ENCODE measurements around the gene RGS14.
A peak's percentile ranks its signal among the peaks of the same experiment; 100 is the strongest.

Gene RGS14

DNA sequence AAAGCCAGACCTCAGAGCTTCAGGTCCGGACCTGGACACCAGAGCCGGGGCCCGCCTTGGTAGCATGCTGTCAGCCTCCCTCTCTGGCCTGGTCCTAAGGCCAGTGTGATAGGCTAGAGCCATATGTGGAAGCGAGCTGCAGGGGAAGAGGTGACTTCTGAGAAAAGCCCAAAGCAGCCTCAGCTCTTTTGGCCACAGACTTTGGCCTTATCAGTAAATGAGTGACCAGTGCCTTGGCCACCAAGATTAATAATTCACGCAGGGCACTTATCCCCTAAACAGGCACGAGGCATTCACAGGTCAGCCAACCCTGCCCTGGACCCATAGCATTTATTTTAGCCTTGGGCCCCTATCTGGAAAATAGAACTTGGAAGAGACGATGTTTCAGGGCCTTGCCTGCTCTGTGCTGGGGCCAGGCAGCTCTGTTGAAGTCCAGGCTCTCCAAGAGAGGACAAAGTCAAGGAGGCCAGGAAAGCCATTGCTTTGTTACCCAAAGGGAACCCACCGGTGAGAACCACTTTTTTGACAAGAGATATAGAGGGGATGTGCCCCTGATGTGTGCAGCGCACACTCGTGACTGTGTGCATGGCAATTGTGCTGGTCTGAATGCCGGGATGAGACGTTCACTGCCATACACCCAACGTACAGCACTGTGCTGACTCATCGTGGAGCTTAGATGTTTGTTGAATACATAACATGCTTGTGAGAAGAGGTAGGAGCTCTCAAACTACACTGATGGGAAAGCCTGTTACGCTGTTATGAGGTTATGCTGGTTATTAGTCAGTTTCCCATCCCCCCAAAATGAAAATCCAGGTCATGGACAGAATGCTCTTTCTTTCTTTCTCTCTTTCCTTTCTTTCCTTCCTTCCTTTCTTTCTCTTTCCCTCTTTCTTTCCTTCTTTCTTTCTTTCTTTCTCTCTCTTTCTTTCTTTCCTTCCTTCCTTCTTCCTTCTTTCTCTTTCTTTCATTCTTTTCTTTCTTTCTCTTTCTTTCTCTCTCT, 21.5 kb downstream of the RGS14 start:
- Histone ChIP-seq H3K9ac (ENCODE audit: low read depth, low read length, poor library complexity, severe bottlenecking) (no peak overlapping the region), H3K36me3 (ENCODE audit: insufficient read depth, low read length) (no peaks in the 10 kb centered on the region), H3K9me3 (ENCODE audit: insufficient read depth, low read depth, low read length) (no peaks in the 10 kb centered on the region), H3K9me2 (replicated peaks; ENCODE audit: low read depth, low read length) (no peaks in the 10 kb centered on the region), H3K4me3 (ENCODE audit: low read length, poor library complexity, severe bottlenecking) (no peak overlapping the region), H4K20me1 (ENCODE audit: insufficient read depth, low read length, poor library complexity, severe bottlenecking) (no peaks in the 10 kb centered on the region), H3K27me3 (ENCODE audit: insufficient read depth, low read length, poor library complexity, severe bottlenecking) (no peaks in the 10 kb centered on the region), H3F3A (ENCODE audit: low read depth) (no peaks in the 10 kb centered on the region), H3K79me2 (ENCODE audit: insufficient read depth, low read length) (no peaks in the 10 kb centered on the region), H3K4me1 (ENCODE audit: insufficient read depth, low read length, poor library complexity, severe bottlenecking) (no peaks in the 10 kb centered on the region), H2AFZ (ENCODE audit: low read length) (no peak overlapping the region; the same call in 1 of the 2 replicates), H3K4me2 (ENCODE audit: low read depth, low read length, poor library complexity, severe bottlenecking) (no peak overlapping the region)
- no peak for TF ChIP-seq EZH2phosphoT487 (IDR thresholded peaks at IDR 0.05; ENCODE audit: borderline replicate concordance)
- TF ChIP-seq, protein P1, sequence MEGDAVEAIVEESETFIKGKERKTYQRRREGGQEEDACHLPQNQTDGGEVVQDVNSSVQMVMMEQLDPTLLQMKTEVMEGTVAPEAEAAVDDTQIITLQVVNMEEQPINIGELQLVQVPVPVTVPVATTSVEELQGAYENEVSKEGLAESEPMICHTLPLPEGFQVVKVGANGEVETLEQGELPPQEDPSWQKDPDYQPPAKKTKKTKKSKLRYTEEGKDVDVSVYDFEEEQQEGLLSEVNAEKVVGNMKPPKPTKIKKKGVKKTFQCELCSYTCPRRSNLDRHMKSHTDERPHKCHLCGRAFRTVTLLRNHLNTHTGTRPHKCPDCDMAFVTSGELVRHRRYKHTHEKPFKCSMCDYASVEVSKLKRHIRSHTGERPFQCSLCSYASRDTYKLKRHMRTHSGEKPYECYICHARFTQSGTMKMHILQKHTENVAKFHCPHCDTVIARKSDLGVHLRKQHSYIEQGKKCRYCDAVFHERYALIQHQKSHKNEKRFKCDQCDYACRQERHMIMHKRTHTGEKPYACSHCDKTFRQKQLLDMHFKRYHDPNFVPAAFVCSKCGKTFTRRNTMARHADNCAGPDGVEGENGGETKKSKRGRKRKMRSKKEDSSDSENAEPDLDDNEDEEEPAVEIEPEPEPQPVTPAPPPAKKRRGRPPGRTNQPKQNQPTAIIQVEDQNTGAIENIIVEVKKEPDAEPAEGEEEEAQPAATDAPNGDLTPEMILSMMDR (conservative IDR thresholded peaks at IDR 0.05; ENCODE audit: low read length) = no peak

DNA sequence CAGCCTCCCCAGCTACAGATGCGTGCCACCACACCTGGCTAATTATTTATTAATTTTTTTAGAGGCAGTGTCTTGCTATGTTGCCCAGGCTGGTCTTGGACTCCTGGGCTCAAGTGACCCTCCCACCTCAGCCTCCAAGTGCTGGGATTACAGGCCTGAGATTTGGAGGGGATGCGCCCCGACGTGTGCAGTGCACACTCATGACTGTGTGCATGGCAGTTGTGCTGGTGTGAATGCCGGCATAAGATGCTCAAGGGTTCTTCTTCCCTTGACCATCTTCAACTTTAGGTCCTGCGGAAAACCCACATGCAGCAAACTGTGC, 23.0 kb downstream of the RGS14 start:
- Histone ChIP-seq H3K36me3 (ENCODE audit: insufficient read depth, low read length) (no peaks in the 10 kb centered on the region), H3K4me3 (ENCODE audit: low read length, poor library complexity, severe bottlenecking) (no peak overlapping the region), H3K9me2 (replicated peaks; ENCODE audit: low read depth, low read length) (no peaks in the 10 kb centered on the region), H3F3A (ENCODE audit: low read depth) (no peaks in the 10 kb centered on the region), H3K27me3 (ENCODE audit: insufficient read depth, low read length, poor library complexity, severe bottlenecking) (no peaks in the 10 kb centered on the region), H3K4me2 (ENCODE audit: low read depth, low read length, poor library complexity, severe bottlenecking) (no peak overlapping the region), H3K9ac (ENCODE audit: low read depth, low read length, poor library complexity, severe bottlenecking) (no peak overlapping the region), H2AFZ (ENCODE audit: low read length) (no peak overlapping the region), H3K9me3 (ENCODE audit: insufficient read depth, low read depth, low read length) (no peaks in the 10 kb centered on the region), H3K79me2 (ENCODE audit: insufficient read depth, low read length) (no peaks in the 10 kb centered on the region), H4K20me1 (ENCODE audit: insufficient read depth, low read length, poor library complexity, severe bottlenecking) (no peaks in the 10 kb centered on the region), H3K4me1 (ENCODE audit: insufficient read depth, low read length, poor library complexity, severe bottlenecking) (no peaks in the 10 kb centered on the region)
- no peak for TF ChIP-seq EZH2phosphoT487 (IDR thresholded peaks at IDR 0.05; ENCODE audit: borderline replicate concordance)
- TF ChIP-seq, protein P1 (conservative IDR thresholded peaks at IDR 0.05; ENCODE audit: low read length) = no peak

DNA sequence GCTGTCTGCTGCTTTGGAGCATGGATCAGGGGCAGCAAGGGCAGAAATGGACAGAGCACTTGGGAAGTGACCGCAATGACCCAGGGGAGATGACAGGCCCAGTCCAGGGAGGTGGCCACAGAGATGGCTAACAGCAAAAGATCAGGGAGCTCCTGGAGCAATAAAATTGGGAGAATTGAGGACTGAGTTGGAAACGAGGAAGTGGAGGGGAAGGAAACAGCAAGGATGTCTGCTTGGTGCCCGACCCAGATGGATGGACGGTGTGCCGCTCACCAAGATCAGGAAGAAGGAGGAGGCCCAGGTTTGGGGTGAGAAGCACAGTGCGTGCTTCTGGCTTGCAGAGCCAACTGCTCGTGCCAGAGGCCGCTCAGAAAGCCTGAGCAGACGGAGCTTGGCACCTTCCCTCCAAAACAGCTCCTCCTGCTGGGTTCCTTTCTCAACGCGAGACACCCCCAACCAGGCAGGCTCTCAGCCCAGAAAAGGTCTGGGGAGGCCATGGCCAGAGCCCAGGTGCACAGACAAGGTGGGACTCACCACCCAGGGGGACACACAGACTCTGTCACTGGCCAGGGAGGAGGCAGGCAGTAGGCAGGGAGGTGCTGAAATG, 24.8 kb downstream of the RGS14 start:
- Histone ChIP-seq H3F3A (ENCODE audit: low read depth) (no peaks in the 10 kb centered on the region), H3K79me2 (ENCODE audit: insufficient read depth, low read length) (no peaks in the 10 kb centered on the region), H3K27me3 (ENCODE audit: insufficient read depth, low read length, poor library complexity, severe bottlenecking) (no peaks in the 10 kb centered on the region), H3K4me2 (ENCODE audit: low read depth, low read length, poor library complexity, severe bottlenecking) (no peak overlapping the region), H2AFZ (ENCODE audit: low read length) (peak overlapping the region; percentile 43; the same call in 1 of the 2 replicates), H3K9ac (ENCODE audit: low read depth, low read length, poor library complexity, severe bottlenecking) (no peak overlapping the region), H3K4me3 (ENCODE audit: low read length, poor library complexity, severe bottlenecking) (no peak overlapping the region), H4K20me1 (ENCODE audit: insufficient read depth, low read length, poor library complexity, severe bottlenecking) (no peaks in the 10 kb centered on the region), H3K9me2 (replicated peaks; ENCODE audit: low read depth, low read length) (no peaks in the 10 kb centered on the region), H3K9me3 (ENCODE audit: insufficient read depth, low read depth, low read length) (no peaks in the 10 kb centered on the region), H3K4me1 (ENCODE audit: insufficient read depth, low read length, poor library complexity, severe bottlenecking) (no peaks in the 10 kb centered on the region), H3K36me3 (ENCODE audit: insufficient read depth, low read length) (no peaks in the 10 kb centered on the region)
- no peak for TF ChIP-seq EZH2phosphoT487 (IDR thresholded peaks at IDR 0.05; ENCODE audit: borderline replicate concordance)
- TF ChIP-seq, protein P1 (conservative IDR thresholded peaks at IDR 0.05; ENCODE audit: low read length) = peak; percentile 48
